NCI-H748 treated with DMSO at 0.1 percent for 48 hours (cell line): Measurements from ENCODE around the gene NUP62.

ENCODE experiments used
- DNase-seq: peaks from one replicate; lab custom pipeline; 2025; lab: John Stamatoyannopoulos, UW

NUP62 gene

GRCh38 chr19:49880162-49880869 lies 49.0 kb downstream of the NUP62 start:
- DNase-seq, result no peak

DNA sequence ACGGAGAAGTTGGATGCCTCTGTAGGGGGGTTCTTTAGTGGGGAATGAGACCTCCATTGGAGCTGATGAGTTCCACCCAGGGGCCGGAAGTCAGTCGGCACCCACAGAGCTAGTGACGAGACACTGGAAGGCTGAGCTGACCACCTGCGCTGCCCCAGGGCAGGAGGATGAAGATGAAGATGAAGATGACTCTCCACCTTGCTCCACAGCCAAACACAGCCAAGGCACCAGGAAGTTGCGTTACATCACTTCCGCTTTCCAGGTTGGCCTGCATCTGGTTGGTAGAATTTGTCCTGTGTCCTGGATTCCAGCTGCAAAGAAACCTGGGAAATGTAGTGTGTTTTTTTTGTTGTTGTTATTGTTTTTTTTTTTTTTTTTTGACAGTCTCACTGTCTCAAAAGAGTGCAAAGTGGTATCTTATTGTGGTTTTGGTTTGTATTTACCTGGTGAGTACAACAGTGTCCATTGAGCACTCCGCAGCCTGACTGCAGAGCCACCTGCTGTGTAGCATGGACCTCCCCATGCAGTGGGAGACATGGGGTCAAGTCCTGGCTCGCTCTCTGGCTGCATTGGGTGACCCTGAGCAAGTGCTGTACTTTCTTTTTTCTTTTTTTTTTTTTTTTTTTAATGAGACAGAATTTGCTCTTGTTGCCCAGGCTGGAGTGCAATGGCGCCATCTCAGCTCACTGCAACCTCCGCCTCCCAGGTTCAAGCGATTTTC lies 49.9 kb downstream of the NUP62 start:
- no peak for DNase-seq

DNA sequence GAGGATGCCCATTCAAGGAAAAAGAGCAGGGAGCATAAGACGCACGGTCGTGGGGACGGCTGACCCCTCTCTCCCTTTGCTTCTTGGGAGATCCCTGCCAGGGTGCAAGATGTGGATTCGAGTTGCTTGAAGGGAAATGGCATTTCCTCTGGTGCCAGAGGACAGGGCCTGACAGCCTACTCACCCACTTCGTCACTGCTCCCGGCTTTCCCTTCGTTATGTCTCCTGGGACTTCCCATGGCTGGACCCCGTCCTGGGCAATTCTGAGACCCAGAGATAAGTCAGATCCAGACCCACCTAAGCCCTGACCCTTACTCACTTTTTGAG lies 50.6 kb downstream of the NUP62 start:
- DNase-seq, result no peak

DNA sequence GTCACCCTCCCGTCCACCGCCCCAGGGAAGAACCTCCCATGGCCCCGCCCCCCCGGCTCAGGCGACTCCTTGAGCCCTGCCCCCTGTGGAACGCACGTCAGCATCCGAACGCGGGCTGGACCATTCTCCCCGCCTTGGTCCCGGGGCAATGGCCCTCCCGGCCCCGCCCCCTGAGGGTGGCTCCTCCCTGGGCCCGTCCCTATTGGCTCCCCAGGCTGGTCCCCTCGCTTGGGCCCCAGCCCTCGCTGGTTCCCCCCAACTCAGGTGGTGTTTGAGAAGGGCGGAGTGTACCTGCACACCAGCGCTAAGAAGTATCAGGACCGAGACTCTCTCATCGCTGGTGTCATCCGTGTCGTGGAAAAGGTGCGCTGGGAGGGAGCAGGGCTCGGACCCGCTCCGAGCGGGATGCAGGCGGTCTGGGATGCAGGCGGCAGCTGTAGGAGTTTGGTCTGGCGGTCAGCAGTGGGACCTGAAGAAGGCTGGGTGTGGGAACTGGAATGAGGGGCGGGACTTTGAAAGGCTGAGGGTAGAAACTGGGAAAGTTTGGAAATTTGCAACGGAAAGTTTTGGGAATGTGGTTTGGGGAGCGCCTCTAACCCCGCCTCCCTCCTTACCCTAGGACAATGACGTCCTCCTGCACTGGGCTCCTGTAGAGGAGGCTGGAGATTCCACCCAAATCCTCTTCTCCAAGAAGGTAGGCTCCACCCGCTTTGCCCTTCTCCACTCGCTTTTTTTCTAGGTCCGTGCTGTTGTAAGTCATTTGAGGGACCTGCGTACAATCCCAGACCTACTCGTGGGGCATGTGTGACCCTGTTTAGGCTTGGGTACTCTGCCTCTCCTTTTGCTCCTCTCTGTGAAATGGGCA lies 51.2 kb downstream of the NUP62 start:
- peak; percentile 95 for DNase-seq

DNA sequence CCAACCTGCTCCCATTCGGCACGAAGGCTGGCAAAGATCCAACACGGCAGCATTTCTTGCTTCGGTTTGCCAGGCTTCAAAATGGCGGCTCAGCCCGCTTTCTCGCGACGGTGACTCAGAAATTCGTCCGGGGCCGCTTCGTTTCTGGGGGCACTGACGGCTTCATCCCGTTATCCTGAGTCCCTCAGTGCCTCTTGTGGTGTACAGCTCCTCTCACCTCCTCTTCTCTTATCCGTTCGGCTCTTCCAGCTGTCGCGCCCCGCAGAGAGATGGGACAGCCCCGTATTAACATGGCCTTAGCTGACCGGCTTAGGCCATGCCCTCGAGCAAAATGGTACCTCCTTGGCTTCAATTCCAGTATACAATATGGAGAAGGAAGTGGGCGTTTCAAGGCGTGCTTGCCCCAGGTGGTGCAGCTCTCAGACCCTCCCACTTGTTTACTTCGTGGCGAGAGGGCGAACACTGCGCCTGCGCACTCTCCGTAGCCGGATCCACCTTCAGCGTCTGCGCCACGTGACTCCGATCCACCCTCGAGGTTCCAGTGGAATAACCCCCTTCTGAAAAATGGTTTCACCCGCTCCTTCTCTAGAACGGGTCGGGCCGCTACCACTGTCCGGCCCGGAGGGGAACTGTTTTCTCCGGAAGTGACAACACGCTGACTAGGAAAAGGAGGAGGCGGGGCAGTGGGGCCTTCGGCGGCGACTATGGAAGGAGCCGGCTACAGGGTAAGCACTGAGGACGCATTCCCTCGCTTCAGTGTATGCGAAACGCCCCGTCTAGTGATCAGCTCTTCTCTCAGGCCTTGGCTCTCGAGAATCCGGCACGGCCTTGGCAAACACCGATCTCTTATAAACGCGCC lies 52.1 kb downstream of the NUP62 start, which contains the start of the genes AKT1S1 and TBC1D17:
TSS of gene AKT1S1 (minus strand) at position 336 of the 859 bp plus-strand sequence. CDS start 4,060 bp downstream, outside the sequence.
TSS of gene TBC1D17 (plus strand) at position 683 of the 859 bp plus-strand sequence. CDS start at position 705, 22 bp downstream.
- peak; percentile 100 for DNase-seq

- DNase-seq, result peak; percentile 99
These were observed 52.8 kb downstream of the NUP62 start for GRCh38 chr19:49876422-49877019.

DNA sequence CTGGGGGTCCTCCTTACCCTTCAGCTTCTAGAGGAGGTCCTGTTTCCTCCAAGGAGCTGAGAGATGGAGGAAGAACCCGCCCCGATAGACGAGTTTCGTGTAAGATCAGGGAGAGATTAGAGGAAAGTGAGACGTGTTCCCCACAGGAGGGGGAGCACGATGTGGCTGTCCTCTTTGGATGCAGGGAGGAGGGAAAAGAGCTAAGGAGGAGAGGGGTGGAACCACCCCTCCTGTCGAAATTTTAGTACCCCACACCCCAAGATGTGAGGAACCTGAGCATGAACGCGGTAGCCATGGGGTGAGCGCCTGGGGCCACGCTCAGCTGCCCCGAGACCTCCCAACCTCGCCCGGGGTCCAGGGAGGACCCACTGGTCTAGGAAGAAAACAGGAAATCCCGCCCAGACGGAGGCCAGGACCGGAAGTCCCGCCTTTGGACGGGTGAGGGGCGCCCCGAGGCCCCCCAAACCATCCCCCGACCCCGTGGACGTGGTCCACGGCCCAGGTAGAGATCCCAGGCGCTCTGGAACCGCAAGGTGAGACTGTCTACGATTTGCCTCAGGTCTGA lies 53.4 kb downstream of the NUP62 start:
- DNase-seq, result peak; percentile 25

DNA sequence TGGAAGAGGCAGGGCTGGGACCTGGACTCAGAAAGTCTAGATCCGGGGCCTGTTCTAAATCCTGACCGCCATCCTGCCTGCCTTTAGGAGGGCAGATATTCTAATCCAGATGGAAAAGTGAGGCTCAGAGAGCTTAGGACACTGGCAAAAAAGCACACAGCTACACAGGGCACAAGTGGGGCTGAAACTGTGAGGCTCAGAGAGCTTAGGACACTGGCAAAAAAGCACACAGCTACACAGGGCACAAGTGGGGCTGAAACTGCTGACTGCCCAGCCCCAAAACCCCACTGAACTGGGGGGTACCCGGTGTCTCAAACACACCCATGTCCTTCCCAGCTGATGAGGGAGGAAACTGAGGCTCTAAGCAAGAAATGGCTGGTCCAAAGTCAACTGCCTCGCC lies 54.1 kb downstream of the NUP62 start:
- DNase-seq, result no peak

DNA sequence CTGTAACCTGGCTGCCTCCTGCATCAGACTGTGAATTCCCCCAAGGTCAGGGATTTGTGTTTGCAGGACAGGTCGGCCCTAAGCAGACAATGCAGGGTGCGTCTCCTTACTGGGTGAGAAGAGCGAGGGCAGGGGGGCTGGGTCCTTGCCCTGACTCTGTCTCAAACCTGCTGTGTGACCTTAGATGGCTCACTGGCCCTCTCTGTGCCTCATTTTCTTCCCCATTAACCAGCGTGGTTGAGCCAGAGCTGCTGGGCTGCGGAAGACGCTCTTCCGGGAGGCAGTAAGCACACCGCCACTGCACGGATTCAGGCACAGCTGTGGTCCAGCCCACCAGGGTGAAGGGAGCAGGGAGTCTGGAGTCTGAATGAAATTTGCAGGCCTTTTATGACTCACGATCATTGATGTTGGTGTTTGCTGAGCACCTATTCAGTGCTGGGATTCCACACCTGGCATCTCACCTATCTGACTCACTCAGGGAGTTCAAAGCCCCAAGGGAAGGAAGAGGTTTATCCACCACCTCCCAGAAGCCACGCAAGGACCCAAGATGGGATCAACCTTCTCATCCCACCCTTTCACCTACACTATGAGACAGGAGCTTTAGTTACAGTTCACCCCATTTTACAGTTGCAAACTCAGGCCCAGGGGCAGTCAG lies 54.7 kb downstream of the NUP62 start:
- no peak for DNase-seq

DNA sequence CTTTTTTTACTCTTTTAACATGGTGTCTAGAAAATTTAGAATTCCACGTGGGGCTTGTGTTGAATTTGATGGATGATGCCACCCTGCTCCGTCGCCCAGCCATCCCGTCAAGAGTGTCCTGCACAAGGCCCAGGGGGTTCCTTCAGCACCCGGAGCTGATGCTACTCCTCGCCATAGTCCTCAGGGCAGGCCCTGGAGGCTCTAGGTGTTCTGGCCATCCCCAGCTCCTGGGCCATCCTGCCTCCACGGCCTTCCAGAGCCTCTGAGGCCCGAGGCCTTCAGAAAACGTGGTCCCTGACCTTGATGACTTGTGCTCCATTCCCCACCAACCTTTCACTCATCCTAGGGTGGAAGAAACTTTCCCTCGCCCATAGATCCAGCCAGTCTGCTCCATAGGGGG lies 55.5 kb downstream of the NUP62 start:
- no peak for DNase-seq

DNA sequence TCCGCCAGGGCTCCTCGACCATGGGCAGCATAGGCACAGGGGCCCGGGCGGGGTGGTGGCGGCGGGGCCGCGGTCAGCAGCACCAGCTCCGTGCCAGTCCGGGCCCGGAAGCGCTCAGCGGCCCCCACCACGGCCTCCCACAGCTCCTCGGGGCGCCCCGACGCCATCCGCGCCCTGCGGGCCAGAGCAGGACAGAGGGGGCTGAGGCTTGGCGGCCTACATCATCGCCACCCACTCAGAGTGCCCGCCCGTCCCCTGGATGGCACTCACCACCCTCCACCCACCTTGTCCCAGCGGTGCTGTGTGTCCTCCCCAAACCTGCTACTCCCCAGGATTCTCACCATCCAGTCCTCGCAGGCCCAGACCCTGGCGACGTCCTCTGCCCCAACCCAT lies 56.2 kb downstream of the NUP62 start:
- no peak for DNase-seq

DNA sequence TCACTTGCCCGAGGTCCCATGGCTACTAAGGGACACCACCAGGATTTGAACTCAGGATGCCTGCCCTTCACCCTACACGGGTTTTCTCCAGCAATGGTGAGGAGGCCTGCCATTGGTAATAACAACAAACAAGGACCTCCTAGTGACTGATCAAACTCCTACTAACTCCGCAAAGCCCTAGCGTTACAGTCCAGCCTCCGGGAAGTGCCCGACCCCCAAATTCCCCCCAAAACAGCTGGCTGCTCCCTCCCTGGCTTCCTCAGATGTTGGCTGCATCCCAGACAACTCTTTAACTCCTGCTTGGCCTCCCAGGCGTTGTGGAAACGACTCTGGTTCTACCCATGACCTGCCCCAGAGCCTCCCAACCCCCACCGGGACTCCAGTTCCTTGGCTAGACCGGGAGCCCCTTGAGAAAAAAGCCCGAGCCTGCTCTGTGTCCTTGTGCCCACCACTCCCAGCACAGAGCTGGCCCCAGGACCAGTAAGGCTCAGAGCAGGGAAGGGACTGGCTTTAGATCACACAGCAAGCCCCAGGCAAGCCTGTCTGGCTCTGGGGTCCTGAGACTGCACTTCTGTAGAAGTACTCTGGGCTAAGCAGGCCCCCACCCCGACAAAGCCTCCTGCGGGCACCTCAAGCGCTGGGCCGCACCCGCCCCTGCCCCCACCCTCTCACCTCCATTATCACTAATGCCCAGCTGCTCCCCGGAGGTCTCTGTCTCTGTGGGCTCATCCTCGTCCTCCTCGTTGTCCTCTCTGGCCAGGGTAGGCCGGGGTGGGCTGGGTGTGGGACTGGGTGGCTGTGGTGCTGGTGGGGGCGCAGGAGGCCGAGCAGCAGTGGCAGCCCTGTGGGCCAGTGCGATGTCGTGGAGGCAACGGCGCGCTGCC lies 56.8 kb downstream of the NUP62 start:
- no peak for DNase-seq

DNA sequence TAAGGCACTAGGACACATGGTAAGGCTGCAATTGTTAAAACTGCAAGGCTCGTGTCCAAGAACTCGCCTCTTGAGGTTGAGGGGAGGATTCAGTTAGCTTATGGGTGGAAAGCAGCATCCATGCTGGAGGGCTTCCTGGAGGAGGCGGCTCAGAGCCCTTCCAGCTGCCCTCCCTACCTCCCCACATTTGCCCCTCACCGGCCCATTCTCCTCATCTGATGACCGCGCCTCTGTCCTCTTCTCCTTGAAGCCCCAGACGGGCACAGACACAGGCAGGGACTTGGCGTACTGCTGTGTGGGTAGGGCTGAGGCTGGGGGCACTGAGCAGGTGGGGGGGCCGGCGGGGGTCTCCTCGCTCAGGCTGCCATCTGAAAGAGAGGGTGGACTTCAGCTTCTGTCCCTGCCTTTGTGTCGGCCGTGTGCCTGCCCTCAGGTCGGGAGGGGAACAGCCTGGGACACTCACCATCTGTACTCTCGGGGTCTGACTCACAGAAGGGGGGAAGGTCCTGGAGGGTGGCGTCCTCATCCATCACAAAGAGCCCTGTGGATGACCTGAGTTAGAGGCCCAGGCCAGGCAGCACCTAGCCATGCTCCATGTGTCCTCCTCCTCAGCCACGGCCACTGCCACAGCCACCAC lies 57.8 kb downstream of the NUP62 start:
- DNase-seq, result no peak

- DNase-seq, result no peak
These were observed 58.9 kb downstream of the NUP62 start for GRCh38 chr19:49870309-49870901.

DNA sequence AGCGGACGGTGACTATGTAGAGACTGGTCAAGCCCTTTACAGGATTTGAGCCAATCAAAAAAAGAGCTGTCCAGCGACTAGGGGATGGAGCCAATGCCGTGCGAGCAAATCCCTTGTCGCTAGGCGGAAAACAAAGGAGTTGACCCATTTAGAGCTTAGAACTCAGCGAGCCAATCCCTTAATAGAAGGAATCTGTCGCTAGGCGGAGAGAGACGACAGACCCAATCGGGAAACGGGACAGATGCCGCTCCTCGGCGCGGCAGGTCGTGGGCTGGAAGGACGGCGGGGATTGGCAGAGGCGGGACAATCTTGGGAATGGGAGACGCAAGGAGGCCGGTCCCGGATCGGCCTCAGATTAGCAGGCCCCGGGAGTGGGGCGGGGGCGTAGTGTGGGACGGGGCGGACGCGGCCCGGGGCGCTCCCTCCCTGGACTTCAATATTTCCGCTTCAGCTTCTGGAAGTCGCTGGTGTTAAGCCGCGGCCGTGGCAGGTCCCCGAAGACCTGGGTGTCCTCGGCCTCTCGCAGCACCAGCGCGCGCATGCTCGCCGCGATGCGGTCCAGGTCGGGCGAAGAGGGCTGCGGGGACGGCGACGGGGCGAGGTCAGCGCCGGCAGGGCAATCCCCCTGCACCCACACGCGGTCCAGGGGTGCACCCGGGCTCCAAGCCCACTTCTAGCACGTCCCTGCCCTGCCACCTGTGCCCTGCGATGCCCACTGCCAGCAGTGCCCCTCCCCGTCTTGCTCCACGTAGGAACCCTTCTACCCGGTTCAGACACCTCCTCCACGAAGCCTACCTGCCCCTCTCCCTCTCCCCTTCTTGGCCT lies 59.6 kb downstream of the NUP62 start:
- peak; percentile 100 for DNase-seq

GRCh38 chr19:49869009-49869483 lies 60.3 kb downstream of the NUP62 start:
- no peak for DNase-seq
